GM21360 (cell line): ENCODE measurements around the gene BTNL3.
"Not testable (repeated sequence)": the region's sequence is repeated elsewhere in the genome, so short reads cannot be mapped to it uniquely, and the experiment has no call there.

Experiments
- ATAC-seq: cut with Tn5 transposase; IDR thresholded peaks from one replicate; pipeline ENCODE4 v1.9.1; 2021; ENCODE audit warnings: mild to moderate bottlenecking, moderate library complexity; ENCODE audit not compliant: unreplicated experiment

The BTNL3 gene

DNA sequence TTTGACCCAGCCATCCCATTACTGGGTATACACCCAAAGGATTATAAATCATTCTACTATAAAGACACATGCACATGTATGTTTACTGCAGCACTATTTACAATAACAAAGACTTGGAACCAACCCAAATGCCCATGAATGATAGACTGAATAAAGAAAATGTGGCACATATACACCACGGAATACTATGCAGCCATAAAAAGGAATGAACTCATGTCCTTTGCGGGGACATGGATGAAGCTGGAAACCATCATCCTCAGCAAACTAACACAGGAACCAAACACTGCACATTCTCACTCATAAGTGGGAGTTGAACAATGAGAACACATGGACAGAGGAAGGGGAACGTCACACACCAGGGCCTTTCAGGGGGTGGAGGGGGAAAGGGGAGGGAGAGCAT is 28.8 kb downstream of the BTNL3 start:
- not testable (repeated sequence) for ATAC-seq

DNA sequence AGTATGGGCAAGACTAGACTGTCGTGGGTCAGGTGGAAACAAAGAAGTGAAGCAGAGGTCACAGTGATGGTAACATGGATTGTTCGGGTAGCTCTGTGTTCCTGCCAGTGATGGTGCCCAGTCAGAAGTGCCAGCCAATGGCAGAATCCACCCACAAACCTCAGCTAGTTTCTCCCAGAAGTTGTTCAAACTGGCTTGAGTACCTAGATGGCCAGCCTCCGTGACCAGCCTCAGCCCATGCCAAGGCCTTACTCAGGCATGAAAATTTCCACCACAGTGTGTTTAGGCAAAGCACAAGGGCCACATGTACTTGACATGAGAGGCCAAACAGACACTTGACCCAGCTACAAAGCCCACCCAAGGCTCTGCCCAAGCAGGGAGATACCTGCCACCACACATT is 32.0 kb downstream of the BTNL3 start:
- ATAC-seq: no peak

DNA sequence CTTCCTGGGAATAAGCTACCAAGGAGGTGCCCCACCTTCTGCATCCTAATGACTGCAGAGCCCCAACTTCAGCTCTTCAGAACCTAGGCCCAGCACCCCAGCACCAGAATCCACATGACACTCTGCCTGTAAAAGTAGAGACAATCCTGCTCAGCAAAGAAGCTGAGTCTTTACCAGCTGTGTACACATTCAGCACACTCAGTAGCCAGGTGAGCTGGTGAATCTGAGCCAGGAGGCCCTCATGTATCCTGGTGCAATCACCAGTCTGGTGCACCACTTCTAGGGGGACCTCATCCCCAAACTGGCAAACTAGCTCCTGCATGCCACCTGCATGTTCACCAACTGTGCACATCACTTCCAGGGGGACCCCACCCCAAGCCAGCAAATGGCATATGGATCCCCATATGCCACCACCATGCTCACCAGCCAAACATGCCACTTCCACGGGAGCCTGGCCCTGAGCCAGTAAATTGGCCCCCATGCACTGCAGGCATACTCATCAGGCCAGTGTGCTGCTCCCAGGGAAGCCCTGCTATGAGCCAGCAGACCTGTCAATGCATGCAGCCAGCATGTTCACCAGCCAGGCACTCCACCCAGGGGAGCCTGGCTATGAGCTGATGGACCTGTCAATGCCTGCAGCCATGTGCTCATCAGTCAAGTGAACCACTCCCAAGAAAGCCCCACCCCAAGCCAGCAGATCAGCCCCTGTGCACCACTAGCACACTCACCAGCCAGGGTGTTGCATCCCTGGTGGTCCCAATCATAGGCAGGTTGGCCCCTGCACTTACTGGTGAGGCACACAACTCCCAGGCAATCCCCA is 35.8 kb downstream of the BTNL3 start:
- no peak for ATAC-seq

DNA sequence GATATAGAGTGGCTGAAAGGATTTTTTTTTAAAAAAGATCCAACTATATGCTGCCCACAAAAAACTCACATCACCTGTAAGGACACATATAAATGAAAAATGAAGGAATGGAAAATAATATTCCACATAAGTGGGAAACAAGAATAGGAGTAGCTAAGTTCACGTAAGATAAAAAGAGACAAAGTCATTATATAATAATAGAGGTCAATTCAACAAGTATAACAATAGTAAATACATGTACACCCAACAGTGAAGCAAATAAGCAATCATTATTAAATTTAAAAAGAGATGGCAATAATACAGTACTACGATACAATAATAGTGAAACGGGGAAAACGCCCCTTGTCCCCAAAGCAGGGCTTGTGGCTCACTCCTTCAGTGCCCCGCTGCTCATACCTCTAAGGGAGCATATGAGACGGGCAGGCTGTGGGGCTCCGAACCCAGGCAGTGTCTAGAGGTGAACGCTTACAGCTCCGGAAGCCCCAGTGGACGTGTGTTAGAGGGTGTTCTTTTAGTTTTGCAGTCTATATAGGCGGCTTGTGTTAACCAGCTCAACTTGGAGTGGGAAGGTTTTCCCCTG is 38.9 kb downstream of the BTNL3 start:
- ATAC-seq: no peak

DNA sequence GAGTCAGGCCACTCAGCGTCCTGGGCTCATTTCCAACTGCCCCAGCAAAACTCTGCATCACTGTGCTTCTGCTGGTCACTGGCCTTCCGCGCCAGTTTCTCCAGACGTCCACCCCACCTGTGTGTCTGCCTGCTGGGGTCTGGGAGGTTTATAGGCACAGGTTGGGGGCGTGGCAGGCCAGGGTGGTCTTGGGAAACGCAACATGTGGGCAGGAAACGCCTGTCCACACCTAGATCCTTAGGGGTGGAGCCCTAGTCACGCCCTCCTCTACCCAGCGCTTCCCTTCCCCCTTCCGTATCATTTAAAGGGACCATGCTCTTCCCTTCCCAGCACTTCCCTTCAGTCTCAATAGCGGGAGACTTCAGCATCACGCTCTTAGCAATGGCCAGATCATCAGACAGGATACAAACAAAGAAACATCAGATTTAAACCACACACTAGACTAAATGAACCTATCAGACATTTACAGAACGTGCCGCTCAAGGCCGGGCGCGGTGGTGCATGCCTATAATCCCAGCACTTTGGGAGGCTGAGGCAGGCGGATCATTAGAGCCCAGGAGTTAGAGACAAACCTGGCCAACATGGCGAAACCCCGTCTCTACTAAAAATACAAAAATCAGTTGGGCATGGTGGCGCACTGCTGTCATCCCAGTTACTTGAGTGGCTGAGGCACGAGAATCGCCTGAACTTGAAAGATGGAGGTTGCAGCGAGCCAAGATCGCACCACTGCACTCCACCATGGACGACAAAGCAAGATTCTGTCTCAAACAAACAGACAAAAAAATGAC is 39.6 kb downstream of the BTNL3 start:
- no peak for ATAC-seq

DNA sequence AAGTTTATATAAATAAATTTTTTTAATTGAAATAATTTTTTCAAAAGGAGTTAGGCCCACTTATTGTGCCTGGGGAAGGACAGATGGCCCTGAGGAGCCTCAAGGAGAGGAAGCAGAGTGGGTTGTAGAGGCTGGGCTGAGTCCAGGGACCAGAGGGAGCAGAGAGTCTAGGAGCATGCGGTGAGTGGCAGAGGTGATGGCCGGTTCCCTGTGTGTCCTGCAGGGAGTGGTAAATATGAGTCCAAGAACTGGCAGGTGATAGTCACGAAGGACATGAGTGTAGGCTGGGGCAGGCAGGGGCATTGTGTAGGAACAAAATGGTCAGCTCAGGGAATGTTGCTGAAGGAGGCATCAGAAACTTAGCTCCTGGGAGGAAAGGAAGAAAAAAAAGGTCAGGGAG is 43.1 kb downstream of the BTNL3 start:
- ATAC-seq: no peak

DNA sequence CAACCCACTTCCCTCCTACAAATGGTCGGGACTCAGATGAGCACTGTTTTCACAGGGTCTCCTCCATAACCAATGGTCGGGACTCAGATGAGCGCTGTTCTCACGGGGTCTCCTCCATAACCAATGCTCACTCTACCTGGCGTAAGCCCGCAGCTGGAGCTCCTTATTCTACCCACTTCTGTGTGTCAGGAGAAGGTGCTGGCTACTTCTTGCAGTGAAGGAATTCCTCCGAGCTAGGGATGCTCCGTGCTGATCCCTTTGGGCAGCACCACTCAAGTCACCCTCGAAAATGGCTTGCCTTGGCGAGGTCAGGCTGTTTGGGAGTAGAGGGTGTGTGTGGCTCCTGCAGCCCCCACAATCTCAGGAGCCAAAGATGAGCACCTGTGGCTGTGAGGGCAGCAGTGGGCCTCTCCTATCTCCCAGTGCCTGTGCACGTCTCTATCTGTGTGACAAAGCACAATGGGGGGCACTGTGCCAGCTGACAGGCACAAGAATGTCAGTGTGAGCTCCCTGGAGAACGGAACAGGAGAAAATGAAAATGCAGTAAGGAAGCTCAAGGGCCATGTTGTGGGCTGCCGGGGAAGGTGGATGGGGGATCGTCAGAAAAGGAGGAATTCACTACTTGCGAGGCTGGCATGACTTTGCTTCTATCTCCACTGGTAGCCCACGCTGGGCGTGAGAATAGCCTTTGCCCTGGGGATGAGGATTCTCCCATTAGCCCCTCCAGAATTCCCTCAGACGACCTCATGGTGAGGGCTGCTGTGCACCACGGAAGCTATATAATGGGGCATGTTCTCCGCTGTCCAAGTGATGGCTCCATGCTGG is 47.6 kb downstream of the BTNL3 start:
- no peak for ATAC-seq

DNA sequence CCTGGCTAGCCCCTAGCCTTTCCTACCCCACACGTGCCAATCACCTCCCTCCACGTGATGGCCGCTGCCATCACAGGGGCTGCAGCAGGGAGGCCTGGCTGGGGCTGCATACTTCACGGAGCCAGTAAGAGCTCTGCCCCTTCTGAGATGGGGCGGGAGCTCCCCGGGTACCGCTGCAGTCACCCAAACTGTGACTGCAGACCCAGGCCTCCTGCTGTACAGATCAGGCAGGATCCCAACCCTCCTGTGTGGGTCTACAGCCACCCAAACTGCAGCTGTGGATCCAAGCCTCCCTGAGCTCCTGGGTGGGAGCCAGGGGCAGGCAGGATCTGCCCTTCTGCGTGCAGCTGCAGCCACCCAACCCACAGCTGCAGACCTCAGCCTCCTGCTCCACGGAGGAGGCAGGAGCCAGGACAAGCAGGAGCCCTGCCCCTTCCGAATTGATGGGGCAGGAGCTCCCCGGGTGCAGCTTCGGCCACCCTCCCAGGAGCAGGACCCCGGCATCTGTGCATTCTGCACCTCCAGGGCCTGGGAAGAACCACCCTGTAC is 48.2 kb downstream of the BTNL3 start:
- ATAC-seq: no peak

DNA sequence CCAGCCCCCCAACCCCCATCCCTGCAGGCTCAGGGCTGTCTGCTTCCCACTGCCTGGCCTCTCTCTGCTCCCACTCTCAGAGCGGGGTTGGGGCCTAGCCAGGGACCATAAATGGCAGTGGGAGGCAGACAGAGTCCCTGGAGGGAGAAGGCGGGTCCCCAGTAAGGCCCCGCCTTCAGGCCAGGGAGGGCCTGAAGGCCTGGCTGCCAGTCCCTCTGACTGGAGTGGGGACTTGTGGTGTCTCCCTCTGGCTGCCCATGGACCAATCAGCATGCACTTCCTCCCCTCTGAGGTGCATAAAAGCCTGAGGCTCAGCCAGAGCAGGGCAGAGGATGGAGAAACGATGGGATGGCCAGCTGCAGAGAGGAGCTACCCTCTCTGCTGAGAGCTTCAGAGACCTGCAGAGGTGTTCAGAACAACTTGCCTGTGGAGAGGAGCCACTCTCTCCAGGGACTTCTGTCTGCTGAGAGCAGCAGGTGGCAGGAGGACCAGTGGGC is 48.8 kb downstream of the BTNL3 start:
- no peak for ATAC-seq

DNA sequence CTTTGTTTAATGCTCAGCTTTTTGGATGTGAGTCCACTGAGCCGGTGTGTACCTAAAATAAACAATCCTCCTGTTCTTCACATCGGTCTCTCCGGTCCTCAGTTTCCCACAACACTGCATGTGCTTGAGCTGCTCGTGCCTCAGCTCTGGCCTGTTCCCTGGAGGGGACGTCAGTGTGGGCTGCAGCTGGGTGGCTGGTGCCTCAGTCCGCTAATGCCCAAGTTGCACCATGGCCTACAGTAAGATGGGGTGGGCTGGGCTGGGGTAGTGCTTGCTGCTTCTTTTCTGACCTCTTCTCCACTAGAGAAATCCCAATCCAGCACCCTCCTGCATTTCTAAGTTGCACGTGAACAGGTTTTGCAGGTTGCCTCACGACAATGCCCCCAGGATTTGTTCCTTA is 50.8 kb downstream of the BTNL3 start:
- no peak for ATAC-seq

DNA sequence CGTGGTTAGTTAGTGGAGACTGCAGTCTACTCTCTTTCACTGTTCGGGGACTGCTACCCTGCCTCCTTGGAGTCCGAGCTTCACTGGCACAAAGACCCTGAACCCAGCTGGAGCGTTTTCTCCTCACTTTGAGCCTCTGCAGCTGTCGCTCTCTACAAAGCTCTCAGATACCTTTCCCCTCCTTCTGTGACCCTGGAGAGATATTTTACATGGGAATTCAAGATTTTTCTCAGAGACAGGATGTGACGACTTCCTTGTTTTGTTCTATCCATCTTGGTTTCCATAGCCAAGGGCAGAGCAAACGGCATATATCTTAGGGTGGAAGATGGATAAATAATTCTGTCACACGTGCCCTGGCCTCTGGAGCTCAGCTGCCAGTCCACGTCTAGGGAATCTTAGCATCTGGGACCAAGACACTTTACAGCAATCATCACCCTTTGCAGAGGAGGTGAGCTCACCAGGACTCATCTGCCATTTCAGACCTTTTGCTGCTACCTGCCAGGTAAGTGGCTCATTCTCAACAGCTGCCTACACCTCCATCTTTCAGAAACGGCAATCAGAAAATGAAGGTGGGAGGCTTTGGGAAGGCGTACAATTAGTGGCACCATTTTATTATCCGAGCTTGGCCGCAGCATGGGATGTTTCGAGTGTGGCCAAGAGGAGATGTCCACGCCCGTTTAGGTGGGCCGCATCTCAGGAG is 51.4 kb downstream of the BTNL3 start, which contains the start of gene BTNL9:
Gene BTNL9 (plus strand): TSS at position 336 of the 700 bp plus-strand sequence. CDS start 5,224 bp downstream, outside the sequence.
- ATAC-seq: no peak

DNA sequence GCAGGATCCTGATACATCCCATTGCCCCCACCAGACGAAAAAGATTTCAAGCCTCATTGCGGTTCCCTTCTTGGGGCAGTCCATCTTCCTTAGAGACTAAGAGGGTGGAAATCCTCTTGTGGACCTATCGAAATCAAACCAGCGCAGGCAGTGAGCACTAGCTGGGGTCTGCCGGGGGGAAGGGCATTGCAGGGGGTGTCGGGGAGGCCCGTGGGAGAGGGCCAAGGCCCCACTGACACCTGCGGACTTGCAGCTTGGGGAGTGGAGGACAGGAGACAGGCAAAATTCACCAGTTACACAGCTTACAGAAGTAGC is 51.9 kb downstream of the BTNL3 start:
- ATAC-seq: no peak

DNA sequence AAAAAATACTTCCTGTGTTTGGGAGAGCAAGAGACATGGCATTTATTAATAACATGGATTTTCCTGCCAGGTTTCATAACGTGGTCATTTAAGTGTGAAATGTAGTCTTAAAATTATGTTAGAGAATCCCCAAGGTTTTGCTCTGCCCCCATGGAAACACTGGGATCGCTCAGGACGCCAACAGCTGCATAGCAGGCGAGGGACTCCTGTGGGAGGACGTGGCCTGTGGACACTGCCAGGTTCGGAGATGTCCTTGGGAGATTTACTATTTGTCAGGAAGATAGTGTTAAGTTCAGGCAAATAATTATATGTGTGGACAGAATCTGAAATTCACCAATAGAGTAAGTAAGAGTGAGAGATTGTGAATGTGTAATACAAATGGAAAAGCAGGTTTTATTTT is 52.4 kb downstream of the BTNL3 start:
- no peak for ATAC-seq

DNA sequence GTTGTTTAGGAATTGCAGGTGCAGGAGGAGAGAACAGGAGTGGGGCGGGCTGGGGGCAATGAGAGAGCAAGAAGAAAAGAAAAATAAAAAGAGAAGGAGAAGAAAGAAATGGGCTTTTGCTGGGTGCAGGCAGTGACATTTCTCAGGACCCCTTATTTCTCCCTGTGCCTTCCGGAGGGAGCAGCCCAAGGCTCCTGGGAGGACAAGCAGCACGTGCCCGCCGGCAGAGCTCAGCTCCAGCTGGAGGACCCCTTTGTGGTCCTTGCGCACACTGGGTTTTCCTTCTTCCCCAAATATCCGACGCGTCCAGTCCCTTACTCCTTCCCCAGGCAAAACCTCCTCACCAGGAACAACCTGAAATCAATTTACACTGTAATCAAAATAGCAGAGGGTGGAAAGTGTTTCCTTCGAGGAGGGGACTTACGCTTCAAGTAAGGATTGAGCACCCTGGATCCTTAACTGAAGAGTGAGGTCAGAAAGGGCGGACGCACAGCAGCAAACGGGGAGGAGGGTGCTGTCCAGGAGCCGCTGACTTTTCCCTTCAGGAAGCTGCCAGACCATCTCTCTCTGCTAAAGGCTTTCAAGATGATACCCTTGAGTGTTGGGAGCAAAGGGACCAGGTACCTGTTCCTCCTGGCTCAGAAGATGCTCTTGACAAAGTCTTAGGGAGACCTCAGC is 53.5 kb downstream of the BTNL3 start:
- ATAC-seq: no peak

DNA sequence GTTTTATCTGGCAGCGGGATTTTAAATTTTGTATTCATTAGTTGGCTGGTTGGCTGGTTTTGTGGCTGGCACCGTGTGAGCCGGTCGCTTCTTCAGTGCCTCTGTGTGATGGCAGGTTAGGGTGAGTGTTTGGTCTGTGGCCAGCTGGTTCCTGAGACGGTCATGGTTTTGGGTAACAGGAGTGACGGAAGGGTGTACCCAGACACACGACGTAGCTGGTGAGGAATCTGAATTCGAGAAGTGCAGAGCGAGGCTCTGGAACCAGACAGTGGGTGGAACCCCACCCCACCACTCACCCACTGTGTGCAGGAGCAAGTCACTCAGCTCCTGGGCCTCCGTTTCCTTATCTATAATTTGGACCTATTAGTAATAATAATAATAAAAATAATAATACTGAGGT is 54.1 kb downstream of the BTNL3 start:
- no peak for ATAC-seq

DNA sequence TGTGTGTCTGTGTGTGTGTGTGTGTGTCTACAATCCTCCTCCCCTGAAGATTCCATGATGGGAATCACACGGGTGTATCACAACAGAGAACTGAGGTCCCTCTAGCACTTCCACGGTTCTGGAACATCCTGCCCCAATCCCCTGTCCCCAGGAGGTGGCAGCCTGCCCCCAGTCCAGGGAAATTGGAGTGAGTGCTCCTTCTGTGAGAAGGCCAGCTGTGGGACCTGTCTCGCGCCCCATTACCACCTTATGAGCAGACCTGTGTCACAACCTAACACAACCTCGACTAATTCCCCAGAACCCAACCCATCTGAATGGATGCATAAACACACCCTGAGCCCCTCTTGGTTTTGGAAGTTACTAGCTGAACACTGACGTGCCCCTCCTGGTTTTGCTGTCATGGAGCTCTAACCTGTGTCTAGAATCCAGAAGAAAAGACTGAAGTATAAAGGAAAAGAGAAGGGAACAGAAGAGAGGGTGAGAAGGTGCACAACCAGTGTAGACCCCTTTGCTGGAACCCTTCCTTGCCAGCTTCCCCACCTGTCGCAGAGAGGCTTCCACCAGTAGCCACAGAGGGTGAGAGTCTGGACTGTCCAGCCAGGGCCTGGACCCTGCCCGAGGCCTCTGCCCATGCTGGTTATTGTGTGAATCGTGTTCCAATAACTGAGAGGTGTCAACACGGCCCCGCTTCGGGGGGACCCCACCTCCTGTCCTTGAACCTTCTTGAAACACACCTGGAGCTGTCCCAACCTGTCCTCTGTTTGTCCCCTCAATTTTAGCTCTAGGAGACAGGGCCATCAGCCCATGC is 54.8 kb downstream of the BTNL3 start:
- no peak for ATAC-seq

DNA sequence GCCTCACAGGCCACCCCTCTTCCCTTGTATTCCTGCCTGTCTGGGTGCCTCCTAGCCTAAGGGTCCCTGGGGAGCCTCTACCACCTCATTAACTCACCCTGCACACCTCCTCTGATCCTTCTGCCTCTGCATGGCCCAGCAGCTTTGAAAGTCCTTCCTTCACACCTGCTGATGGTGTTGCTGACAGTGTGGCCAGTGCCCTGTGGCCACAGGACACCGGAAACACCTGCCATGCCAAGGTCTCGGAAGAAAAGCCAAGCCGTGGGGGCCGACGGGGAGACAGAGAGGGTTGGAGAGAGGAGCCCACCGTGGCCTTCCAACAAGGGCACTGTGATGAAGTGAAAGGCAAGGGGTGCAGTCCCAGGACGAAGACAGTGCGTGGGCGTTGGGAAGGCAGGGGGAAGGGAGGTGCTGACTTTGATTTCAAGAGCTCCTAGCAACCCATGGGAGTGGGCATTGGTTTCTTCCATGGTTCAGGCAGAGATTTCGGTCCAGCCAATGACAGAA is 55.5 kb downstream of the BTNL3 start:
- ATAC-seq: no peak

DNA sequence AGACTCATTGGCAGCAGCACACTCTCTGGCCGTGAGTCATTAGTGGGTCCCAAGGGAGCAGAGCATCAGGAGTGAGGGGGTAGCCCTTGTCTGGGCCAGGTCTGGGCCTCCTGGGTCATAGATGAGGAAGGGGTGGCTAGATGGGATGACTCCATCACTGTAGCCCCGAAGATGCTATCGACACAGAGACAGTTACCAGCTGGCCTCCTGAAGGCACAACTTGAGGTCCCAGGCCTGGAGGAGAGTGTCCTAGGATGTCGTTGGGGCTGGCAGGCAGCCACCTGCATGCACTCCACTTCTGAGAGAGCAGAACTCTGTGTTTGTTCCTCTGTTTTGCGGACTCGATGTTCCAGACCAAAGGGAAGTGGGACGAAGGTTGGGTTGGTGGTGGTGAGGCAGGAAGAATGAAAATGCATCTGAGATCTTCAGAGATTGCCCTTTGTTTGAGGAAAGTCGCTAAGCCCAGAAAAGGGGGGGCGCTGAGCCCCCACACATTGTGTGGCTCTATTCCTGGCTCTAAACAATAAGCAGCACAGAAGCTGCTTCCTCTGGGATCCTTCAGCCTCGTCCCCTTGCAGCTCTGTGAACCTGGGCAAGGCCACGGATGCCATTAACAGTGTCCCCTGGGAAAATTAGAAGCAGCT is 56.1 kb downstream of the BTNL3 start:
- ATAC-seq: no peak
